Mesenchymal stem cell (in vitro differentiated cells and primary cell): ENCODE data around the gene DSG3.

Source experiments
- DNase-seq: peaks from one replicate; pipeline ENCODE4 v3.0.0-alpha.2; 2013
- H2AFZ ChIP-seq: one replicate; pipeline ENCODE4 v1.6.1; 2013; ENCODE audit warnings: low read depth, mild to moderate bottlenecking, control low read depth, inconsistent platforms, low read length, moderate library complexity
- H2AK5ac ChIP-seq: 2 replicates; pipeline ENCODE4 v1.6.1; 2013; ENCODE audit warnings: low read length, moderate library complexity, mild to moderate bottlenecking, inconsistent platforms; ENCODE audit not compliant: severe bottlenecking
- H2BK120ac ChIP-seq: one replicate; pipeline ENCODE4 v1.6.1; 2013; ENCODE audit warnings: low read depth, mild to moderate bottlenecking, inconsistent platforms, low read length, moderate library complexity
- H2BK12ac ChIP-seq, 2 experiments: one replicate each; pipeline ENCODE4 v1.6.1; 2013; ENCODE audit warnings: inconsistent platforms in 2 of 2, low read length in 2 of 2, mild to moderate bottlenecking in 2 of 2, moderate library complexity in 2 of 2, control low read depth in 1 of 2
- H2BK15ac ChIP-seq: one replicate; pipeline ENCODE4 v1.6.1; 2013; ENCODE audit warnings: mild to moderate bottlenecking, low read depth, inconsistent platforms; ENCODE audit not compliant: poor library complexity, severe bottlenecking
- H2BK5ac ChIP-seq: 2 replicates; pipeline ENCODE4 v1.6.1; 2013; ENCODE audit warnings: low read depth, mild to moderate bottlenecking, low read length, control low read depth, inconsistent platforms; ENCODE audit not compliant: poor library complexity, severe bottlenecking
- H3K14ac ChIP-seq, 2 experiments: one replicate each; pipeline ENCODE4 v1.6.1; 2013; ENCODE audit warnings: inconsistent platforms in 2 of 2, low read length in 2 of 2, control low read depth in 1 of 2, mild to moderate bottlenecking in 1 of 2, moderate library complexity in 1 of 2
- H3K18ac ChIP-seq, 2 experiments: one replicate each; pipeline ENCODE4 v1.6.1; 2013; ENCODE audit warnings: inconsistent platforms in 2 of 2, low read length in 2 of 2, control low read depth in 1 of 2, low read depth in 1 of 2, mild to moderate bottlenecking in 1 of 2
- H3K23ac ChIP-seq, 2 experiments: one replicate each; pipeline ENCODE4 v1.6.1; 2013; ENCODE audit warnings: inconsistent platforms in 2 of 2, low read length in 2 of 2, mild to moderate bottlenecking in 2 of 2, moderate library complexity in 2 of 2, control low read depth in 1 of 2
- H3K27ac ChIP-seq: 2 replicates; pipeline ENCODE4 v1.5.1; 2013; ENCODE audit warnings: mild to moderate bottlenecking, moderate library complexity, low read length, control low read depth, inconsistent platforms; ENCODE audit not compliant: poor library complexity, severe bottlenecking
- H3K27me3 ChIP-seq, 2 experiments: 2 replicates each; pipeline versions ENCODE4 v1.6.1 to v1.7.0; 2013; ENCODE audit warnings: low read length in 2 of 2, mild to moderate bottlenecking in 2 of 2, moderate library complexity in 2 of 2, control low read depth in 1 of 2, inconsistent platforms in 1 of 2; ENCODE audit not compliant: control insufficient read depth in 1 of 2, insufficient read depth in 1 of 2
- H3K36me3 ChIP-seq, 2 experiments: 2 replicates each; pipeline versions ENCODE4 v1.6.1 to v1.7.0; 2013; ENCODE audit warnings: low read length in 2 of 2, control low read depth in 1 of 2, inconsistent platforms in 1 of 2, low read depth in 1 of 2, mild to moderate bottlenecking in 1 of 2; ENCODE audit not compliant: insufficient read depth in 2 of 2, control insufficient read depth in 1 of 2
- H3K4ac ChIP-seq, 2 experiments: one replicate each; pipeline ENCODE4 v1.6.1; 2013; ENCODE audit warnings: inconsistent platforms in 2 of 2, low read length in 2 of 2, mild to moderate bottlenecking in 2 of 2, moderate library complexity in 2 of 2, control low read depth in 1 of 2, low read depth in 1 of 2
- H3K4me1 ChIP-seq: 2 replicates; pipeline ENCODE4 v1.6.1; 2013; ENCODE audit warnings: low read depth, low read length, control low read depth; ENCODE audit not compliant: control insufficient read depth, insufficient read depth
- H3K4me2 ChIP-seq: 2 replicates; pipeline ENCODE4 v1.6.1; 2013; ENCODE audit warnings: low read length, mild to moderate bottlenecking, inconsistent platforms; ENCODE audit not compliant: poor library complexity, severe bottlenecking
- H3K4me3 ChIP-seq, 2 experiments: 2 replicates each; pipeline versions ENCODE4 v1.5.1 to v1.7.0; 2013; ENCODE audit warnings: low read length in 2 of 2, mild to moderate bottlenecking in 2 of 2, control low read depth in 1 of 2, low read depth in 1 of 2; ENCODE audit not compliant: insufficient read depth in 1 of 2
- H3K79me1 ChIP-seq: replicated peaks from 2 replicates; pipeline ENCODE4 v1.6.1; 2013; ENCODE audit warnings: mild to moderate bottlenecking, control low read depth, low read length, inconsistent platforms; ENCODE audit not compliant: poor library complexity, severe bottlenecking
- H3K9ac ChIP-seq: 2 replicates; pipeline ENCODE4 v1.7.0; 2013; ENCODE audit warnings: mild to moderate bottlenecking, low read length, moderate library complexity
- H3K9me3 ChIP-seq: 2 replicates; pipeline ENCODE4 v1.7.0; 2013; ENCODE audit warnings: mild to moderate bottlenecking, low read length; ENCODE audit not compliant: control insufficient read depth
- H4K8ac ChIP-seq: one replicate; pipeline ENCODE4 v1.6.1; 2013; ENCODE audit warnings: inconsistent platforms, mild to moderate bottlenecking, low read length, moderate library complexity
- H4K91ac ChIP-seq: one replicate; pipeline ENCODE4 v1.6.1; 2013; ENCODE audit warnings: mild to moderate bottlenecking, low read length, inconsistent platforms
- WGBS: methylation state at CpG from one replicate; pipeline ENCODE4 v1.1.7; 2013; ENCODE audit warnings: mixed read lengths; 5-methylcytosine and 5-hydroxymethylcytosine counted together

Gene DSG3

DNA sequence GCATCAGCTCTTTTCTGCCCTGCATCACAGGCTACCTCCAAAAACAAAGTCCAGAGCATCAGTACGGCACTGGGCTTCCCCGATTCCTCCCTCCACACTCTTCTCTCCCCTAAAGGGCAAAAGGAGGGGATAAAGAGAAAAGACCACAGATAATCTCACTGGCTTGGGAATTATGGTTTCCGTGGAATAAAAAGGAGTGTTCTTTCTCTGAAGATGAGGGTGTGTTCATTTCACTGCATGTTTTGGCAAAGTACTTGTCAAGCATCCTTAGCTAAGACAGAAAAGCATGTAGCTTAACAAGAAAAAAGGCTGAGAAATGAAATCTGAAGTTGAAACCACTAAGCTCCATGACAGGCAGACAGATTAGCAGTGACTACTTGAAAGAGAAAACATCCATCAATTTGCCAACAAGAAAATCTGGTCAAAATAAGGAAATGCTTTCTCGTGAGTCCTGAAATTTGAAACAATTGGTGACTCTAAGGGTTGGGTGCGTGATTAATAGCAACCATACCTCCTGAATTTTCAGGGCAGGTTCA lies 20.6 kb upstream of the DSG3 start:
- Histone ChIP-seq H3K4me1 (peaks cover 1% of the 10 kb centered on the region), H3K9me3 (no peaks in the 10 kb centered on the region), H2AFZ (no peak overlapping the region), H2BK120ac (no peak overlapping the region), H3K4me3 (no peak overlapping the region), H2BK5ac (no peak overlapping the region), H3K4me2 (no peak overlapping the region), H3K23ac (no peak overlapping the region), H3K9ac (no peak overlapping the region), H3K14ac (no peak overlapping the region), H3K27ac (no peak overlapping the region), H3K79me1 (no peaks in the 10 kb centered on the region), H3K27me3 (no peaks in the 10 kb centered on the region), H2BK15ac (no peak overlapping the region), H4K8ac (peak overlapping the region; percentile 76), H3K4ac (no peak overlapping the region), H3K36me3 (no peaks in the 10 kb centered on the region), H2BK12ac (no peak overlapping the region), H3K18ac (no peak overlapping the region), H4K91ac (no peak overlapping the region), H2AK5ac (no peak overlapping the region)
- DNase-seq = no peak
- 98% methylated on average over 3 of the region's 5 CpGs for WGBS

DNA sequence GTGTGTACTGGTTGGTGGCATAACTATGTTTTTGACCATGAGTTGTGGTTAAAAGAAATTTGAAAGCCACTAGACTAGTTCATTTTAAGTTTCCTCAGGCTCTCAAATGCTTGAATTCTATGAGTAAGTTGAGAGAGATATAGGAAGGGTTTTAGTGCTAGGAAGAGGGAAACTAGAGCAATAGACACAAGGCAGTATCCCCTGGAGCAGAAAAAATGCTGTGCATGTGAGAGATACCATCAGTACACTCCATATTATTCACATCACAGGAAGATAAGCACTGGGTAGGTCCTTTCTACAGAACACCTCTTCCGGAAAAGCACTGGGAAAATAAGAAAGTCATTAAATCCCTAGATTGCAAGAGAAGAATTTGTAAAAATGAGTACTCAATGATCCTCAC lies 19.3 kb upstream of the DSG3 start:
- Histone ChIP-seq H3K18ac (no peak overlapping the region), H2BK15ac (no peak overlapping the region), H2AK5ac (no peak overlapping the region), H2BK120ac (no peak overlapping the region), H3K27me3 (no peaks in the 10 kb centered on the region), H3K79me1 (no peaks in the 10 kb centered on the region), H3K4ac (no peak overlapping the region), H3K23ac (no peak overlapping the region), H3K36me3 (no peaks in the 10 kb centered on the region), H2AFZ (no peak overlapping the region), H3K9me3 (no peaks in the 10 kb centered on the region), H3K9ac (no peak overlapping the region), H4K8ac (no peak overlapping the region), H3K4me1 (peaks cover 1% of the 10 kb centered on the region), H3K4me2 (no peak overlapping the region), H4K91ac (no peak overlapping the region), H3K27ac (no peak overlapping the region), H3K4me3 (no peak overlapping the region), H2BK5ac (no peak overlapping the region), H2BK12ac (no peak overlapping the region), H3K14ac (no peak overlapping the region)
- no CpG with 5 or more reads among the region's 1 CpG for WGBS
- no peak for DNase-seq

DNA sequence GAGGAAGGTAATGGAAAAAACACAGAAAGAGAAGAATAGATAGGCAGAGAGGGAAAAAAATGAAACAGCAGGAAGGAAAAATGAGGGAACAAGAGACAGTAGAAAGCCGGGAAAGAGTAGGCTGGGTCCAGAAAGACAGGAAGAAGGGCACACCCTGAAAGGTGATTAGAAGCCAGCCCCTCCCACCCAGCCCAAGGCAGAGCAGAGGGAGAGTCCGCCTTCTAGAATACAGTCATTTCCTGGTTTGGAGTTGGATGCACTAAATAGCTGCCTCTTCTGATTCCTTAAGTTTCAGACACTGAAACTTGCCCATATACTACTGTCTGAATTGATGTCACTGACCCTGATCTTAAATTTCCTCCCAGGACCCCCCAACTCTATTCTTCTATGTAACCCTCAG lies 17.9 kb upstream of the DSG3 start:
- no peak overlapping the region for H2BK5ac ChIP-seq
- no peaks in the 10 kb centered on the region for H3K36me3 ChIP-seq
- H3K4me3 ChIP-seq = no peak overlapping the region
- H4K91ac ChIP-seq = no peak overlapping the region
- no peak overlapping the region for H2BK12ac ChIP-seq
- no peak overlapping the region for H3K27ac ChIP-seq
- no peak overlapping the region for H3K18ac ChIP-seq
- H3K27me3 ChIP-seq = no peaks in the 10 kb centered on the region
- no peak overlapping the region for H2BK120ac ChIP-seq
- no peaks in the 10 kb centered on the region for H3K79me1 ChIP-seq
- no peaks in the 10 kb centered on the region for H3K9me3 ChIP-seq
- H3K4me1 ChIP-seq = peaks cover 1% of the 10 kb centered on the region
- no peak for DNase-seq
- 58% methylated on average over 2 of the region's 2 CpGs for WGBS
- no peak overlapping the region for H2AFZ ChIP-seq
- H2AK5ac ChIP-seq = no peak overlapping the region
- no peak overlapping the region for H3K4me2 ChIP-seq
- H3K4ac ChIP-seq = no peak overlapping the region
- no peak overlapping the region for H3K23ac ChIP-seq
- H3K14ac ChIP-seq = no peak overlapping the region
- no peak overlapping the region for H4K8ac ChIP-seq
- no peak overlapping the region for H3K9ac ChIP-seq
- no peak overlapping the region for H2BK15ac ChIP-seq

DNA sequence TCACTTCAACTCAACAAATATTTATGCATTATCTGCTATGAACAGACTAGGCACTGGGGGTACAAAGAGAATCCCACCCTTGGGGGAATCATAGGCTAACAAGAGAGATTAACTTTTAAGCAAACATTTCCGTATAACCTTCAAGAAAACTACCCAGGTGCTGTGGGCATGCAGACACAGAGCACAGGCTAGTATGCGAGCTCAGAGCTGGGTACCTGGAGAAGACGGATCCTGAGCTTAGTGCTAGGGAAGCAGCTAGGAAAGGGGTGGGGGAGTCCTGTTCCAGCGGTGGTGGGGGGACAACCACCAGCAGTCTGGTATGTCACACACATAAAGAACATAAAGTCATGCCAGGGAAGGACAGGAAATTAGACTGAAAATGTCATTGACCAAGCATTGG lies 17.5 kb upstream of the DSG3 start:
- Histone ChIP-seq H3K18ac (no peak overlapping the region), H3K36me3 (no peaks in the 10 kb centered on the region), H2BK5ac (no peak overlapping the region), H4K91ac (no peak overlapping the region), H3K9ac (no peak overlapping the region), H3K4me2 (no peak overlapping the region), H4K8ac (no peak overlapping the region), H3K9me3 (no peaks in the 10 kb centered on the region), H2AK5ac (no peak overlapping the region), H2BK15ac (no peak overlapping the region), H3K4me3 (no peak overlapping the region), H3K4ac (no peak overlapping the region), H3K79me1 (no peaks in the 10 kb centered on the region), H3K23ac (no peak overlapping the region), H3K4me1 (peaks cover 1% of the 10 kb centered on the region), H3K14ac (no peak overlapping the region), H2BK120ac (no peak overlapping the region), H3K27me3 (no peaks in the 10 kb centered on the region), H2AFZ (no peak overlapping the region), H2BK12ac (peak overlapping the region in 1 of 2 experiments; percentile 54), H3K27ac (no peak overlapping the region)
- DNase-seq = no peak
- WGBS = 95% methylated on average over 3 of the region's 4 CpGs
